Activated B cell treated with CpG ODN at 0.5 μM for 24 hours (primary cell): ENCODE results near the gene RAD51B. TPM values are rescaled to one million over a fixed set of nuclear protein-coding genes. Genes with fewer than 3 reads are reported as not detected.

Source experiments
- ATAC-seq: fragments of 200-7000 bp; cut with Tn5 transposase; one replicate; pipeline ENCODE4 v1.10.0; 2021; ENCODE audit warnings: low read depth, mild to moderate bottlenecking, moderate library complexity
- CTCF ChIA-PET: fragments of 350-600 bp; sonication (Branson Sonifier 250); formaldehyde crosslinking; loops from one replicate; lab custom pipeline; 2021; ENCODE audit warnings: antibody characterized with exemption; lab: Charles Lee
- POLR2A ChIA-PET: fragments of 350-600 bp; sonication (Branson Sonifier 250); formaldehyde crosslinking; loops from one replicate; lab custom pipeline; 2021; ENCODE audit warnings: antibody characterized with exemption; lab: Charles Lee
- DNase-seq: peaks from one replicate; pipeline ENCODE4 v3.0.0; 2022
- H3K27ac Mint-ChIP-seq: one replicate; pipeline ENCODE4 v1.8.0; 2020; ENCODE audit warnings: mixed read lengths
- H3K27me3 Mint-ChIP-seq: one replicate; pipeline ENCODE4 v1.8.0; 2021; ENCODE audit warnings: mixed read lengths
- H3K36me3 Mint-ChIP-seq: one replicate; pipeline ENCODE4 v1.8.0; 2021; ENCODE audit warnings: low read depth, mixed read lengths
- H3K4me1 Mint-ChIP-seq: one replicate; pipeline ENCODE4 v1.8.0; 2021; ENCODE audit warnings: mixed read lengths
- H3K4me3 Mint-ChIP-seq: one replicate; pipeline ENCODE4 v1.8.0; 2020; ENCODE audit warnings: mild to moderate bottlenecking, mixed read lengths
- H3K9me3 Mint-ChIP-seq: one replicate; pipeline ENCODE4 v1.8.0; 2020; ENCODE audit warnings: mixed read lengths
- CTCF ChIP-seq: fragments of 200-600 bp; IDR thresholded peaks from one replicate; pipeline ENCODE4 v1.8.0; 2022; ENCODE audit warnings: antibody characterized with exemption, mild to moderate bottlenecking
- intact Hi-C: fragments of 100-400 bp; cut with micrococcal nuclease; formaldehyde crosslinking; loops from one replicate; pipeline ENCODE4 v1.15.1; 2024
- total RNA-seq: library from RNA; stranded (reverse); gene quantifications from 2 replicates; pipeline ENCODE4 v1.2.3, GENCODE V29; 2022

The RAD51B gene
- total RNA-seq, 1 donor from 2014 or later, result 53.9 TPM

DNA sequence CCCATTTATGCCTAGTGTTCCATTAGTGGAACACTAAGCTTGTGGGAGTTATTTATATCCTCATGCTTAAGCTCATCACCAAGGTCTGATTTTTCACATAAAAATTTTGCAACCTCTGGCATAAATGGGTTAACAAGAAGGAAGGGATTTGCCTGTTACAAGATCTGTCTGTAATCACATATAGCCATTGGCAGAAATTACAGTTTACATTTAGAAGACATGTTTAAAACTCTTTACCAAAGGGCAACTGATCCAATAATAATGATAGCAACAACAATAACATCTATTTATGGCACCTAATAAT is 550.4 kb downstream of the RAD51B start:
- no peaks in the 10 kb centered on the region for H3K27me3 Mint-ChIP-seq
- CTCF ChIA-PET, result interaction anchor here (0.6 to 1.7 kb wide), 3 partner anchors 21 to 446 kb away, joined by 3 to 7 read pairs (median 3); no protein-coding TSS in a partner anchor
- H3K9me3 Mint-ChIP-seq, result no peaks in the 10 kb centered on the region
- H3K36me3 Mint-ChIP-seq, result no peaks in the 10 kb centered on the region
- peak overlapping the region; percentile 3 for H3K4me3 Mint-ChIP-seq
- peak overlapping the region; percentile 95 for H3K27ac Mint-ChIP-seq
- POLR2A ChIA-PET, result interaction anchor here (0.6 to 5.1 kb wide), 13 partner anchors 11 to 446 kb away, joined by 3 to 40 read pairs (median 6); no protein-coding TSS in a partner anchor
- no peak for DNase-seq
- no peak for ATAC-seq
- TF ChIP-seq CTCF, result no peak
- peaks cover 94% of the 10 kb centered on the region for H3K4me1 Mint-ChIP-seq
- intact Hi-C loops, result no loop called here

DNA sequence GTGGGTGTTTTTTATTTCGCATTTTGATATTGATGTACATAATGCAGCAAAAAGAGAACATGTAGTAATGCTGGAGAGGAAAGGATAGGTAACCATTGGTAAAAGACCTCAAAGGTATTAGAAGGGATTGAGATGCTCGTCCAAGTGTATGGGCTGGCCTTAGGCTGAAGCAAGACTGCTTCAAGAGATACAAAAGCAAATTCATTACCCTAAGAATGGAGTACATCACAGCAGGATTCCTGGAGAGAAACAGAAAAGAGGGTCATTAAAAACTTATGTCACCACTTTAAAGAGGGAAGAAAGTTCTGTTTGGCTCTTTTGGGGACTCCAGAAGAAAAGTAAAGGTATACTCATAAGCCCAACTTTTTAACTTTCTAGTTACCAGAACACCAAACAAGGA is 552.8 kb downstream of the RAD51B start:
- no peak overlapping the region for H3K4me3 Mint-ChIP-seq
- TF ChIP-seq CTCF, result no peak
- peaks cover 97% of the 10 kb centered on the region for H3K4me1 Mint-ChIP-seq
- no peaks in the 10 kb centered on the region for H3K27me3 Mint-ChIP-seq
- intact Hi-C loops, result loop anchor here (2.0 kb wide), 2 partner anchors 60 to 134 kb away; no protein-coding TSS in a partner anchor
- H3K36me3 Mint-ChIP-seq, result no peaks in the 10 kb centered on the region
- ChIA-PET CTCF (no interaction called here), POLR2A (interaction anchor here (0.6 to 5.6 kb wide), 11 partner anchors 10 to 420 kb away, joined by 3 to 59 read pairs (median 14); partner anchors contain the start of gene ZFP36L1)
- H3K9me3 Mint-ChIP-seq, result no peaks in the 10 kb centered on the region
- no peak for DNase-seq
- ATAC-seq, result no peak
- peak overlapping the region; percentile 80 for H3K27ac Mint-ChIP-seq

- no peaks in the 10 kb centered on the region for H3K36me3 Mint-ChIP-seq
- TF ChIP-seq CTCF, result no peak
- intact Hi-C loops, result loop anchor here (2.0 kb wide), 2 partner anchors 60 to 134 kb away; no protein-coding TSS in a partner anchor
- DNase-seq, result no peak
- POLR2A ChIA-PET, result interaction anchor here (0.7 to 5.6 kb wide), 25 partner anchors 11 to 443 kb away, joined by 3 to 59 read pairs (median 8); partner anchors contain the start of gene ZFP36L1
- peak overlapping the region; percentile 80 for H3K27ac Mint-ChIP-seq
- H3K27me3 Mint-ChIP-seq, result no peaks in the 10 kb centered on the region
- H3K4me1 Mint-ChIP-seq, result peaks cover 95% of the 10 kb centered on the region
- H3K9me3 Mint-ChIP-seq, result no peaks in the 10 kb centered on the region
- no peak for ATAC-seq
- CTCF ChIA-PET, result interaction anchor here (0.6 to 3.1 kb wide), 6 partner anchors 8 to 442 kb away, joined by 3 to 10 read pairs (median 3); no protein-coding TSS in a partner anchor
- H3K4me3 Mint-ChIP-seq, result no peak overlapping the region
Observed at GRCh38 chr14:68373124-68373646, 553.6 kb downstream of the RAD51B start.

DNA sequence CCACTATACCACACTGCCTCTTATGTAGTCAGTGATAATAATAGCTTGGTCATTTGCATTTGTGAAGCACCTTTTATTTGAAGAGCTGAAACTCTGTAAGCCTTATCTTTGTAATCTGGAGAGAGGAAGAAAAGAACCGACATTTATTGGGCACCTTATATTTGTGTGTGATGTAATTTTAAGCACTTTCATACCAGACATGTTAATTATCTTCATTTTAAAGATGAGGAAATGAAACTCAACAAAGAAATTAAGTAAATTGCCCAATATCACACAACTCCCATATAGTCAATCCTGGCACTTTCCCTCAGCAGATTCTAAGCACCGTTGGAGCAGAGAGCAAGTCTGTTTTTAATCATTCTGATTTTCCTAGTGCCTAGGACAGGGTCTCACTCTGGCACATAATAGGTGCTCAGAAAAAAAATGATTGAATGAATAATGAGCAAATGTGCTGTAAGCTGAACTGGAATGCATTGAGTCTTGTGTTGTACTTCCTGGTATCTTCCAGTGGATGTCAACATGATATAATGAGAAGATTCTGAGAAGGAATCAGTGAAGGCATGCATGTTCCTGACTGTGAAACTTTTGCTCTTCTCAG is 554.4 kb downstream of the RAD51B start:
- peaks cover 89% of the 10 kb centered on the region for H3K4me1 Mint-ChIP-seq
- H3K27me3 Mint-ChIP-seq, result no peaks in the 10 kb centered on the region
- ATAC-seq (peak; percentile 56), DNase-seq (no peak)
- no peaks in the 10 kb centered on the region for H3K9me3 Mint-ChIP-seq
- ChIA-PET POLR2A (interaction anchor here (0.5 to 5.6 kb wide), 31 partner anchors 8 to 443 kb away, joined by 3 to 59 read pairs (median 6); partner anchors contain the start of gene ZFP36L1), CTCF (interaction anchor here (0.6 to 3.1 kb wide), 10 partner anchors 9 to 470 kb away, joined by 3 to 10 read pairs (median 3); no protein-coding TSS in a partner anchor)
- no peak for TF ChIP-seq CTCF
- intact Hi-C loops, result loop anchor here (1.0 to 2.0 kb wide), 3 partner anchors 60 to 133 kb away; no protein-coding TSS in a partner anchor
- H3K36me3 Mint-ChIP-seq, result no peaks in the 10 kb centered on the region
- H3K4me3 Mint-ChIP-seq, result peak overlapping the region; percentile 6
- peak overlapping the region; percentile 80 for H3K27ac Mint-ChIP-seq

DNA sequence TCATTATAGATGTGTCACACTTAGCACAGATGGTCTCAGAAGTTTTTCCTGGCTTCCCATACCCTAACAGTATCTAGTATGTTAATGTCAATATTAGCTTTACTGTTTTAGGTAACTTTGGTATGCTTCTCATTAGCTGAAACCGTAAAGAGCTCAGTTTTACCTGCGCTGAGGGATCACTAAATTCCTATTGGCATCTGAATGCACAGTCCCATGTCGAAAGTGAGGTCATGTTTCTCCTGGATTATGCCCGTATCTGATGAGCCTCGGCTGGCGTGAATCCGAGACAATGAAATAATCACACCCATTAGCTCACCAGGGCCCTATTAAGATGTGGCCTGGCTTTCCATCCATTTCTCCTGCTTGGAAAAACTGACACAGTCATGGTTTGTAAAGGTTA is 555.1 kb downstream of the RAD51B start:
- Mint-ChIP-seq H3K27ac (peak overlapping the region; percentile 80), H3K9me3 (no peaks in the 10 kb centered on the region), H3K4me3 (no peak overlapping the region), H3K27me3 (no peaks in the 10 kb centered on the region), H3K36me3 (no peaks in the 10 kb centered on the region), H3K4me1 (peaks cover 86% of the 10 kb centered on the region)
- TF ChIP-seq CTCF, result no peak
- ChIA-PET POLR2A (interaction anchor here (1.1 to 5.6 kb wide), 22 partner anchors 8 to 442 kb away, joined by 3 to 59 read pairs (median 10); partner anchors contain the start of gene ZFP36L1), CTCF (interaction anchor here (1.0 to 3.1 kb wide), 6 partner anchors 10 to 470 kb away, joined by 3 to 10 read pairs (median 3); no protein-coding TSS in a partner anchor)
- ATAC-seq (no peak), DNase-seq (no peak)
- intact Hi-C loops, result loop anchor here (1.0 kb wide), 1 partner anchor 60 kb away; no protein-coding TSS in a partner anchor
